ENCODE data around the gene TTLL5. TPM values are rescaled to one million over a fixed set of nuclear protein-coding genes. Genes with fewer than 3 reads are reported as not detected.

Gene TTLL5
- total and polyA plus RNA-seq, 2 of the 4 experiments (the other 2 are of a cell fraction), result 11.9 to 16.7 TPM

DNA sequence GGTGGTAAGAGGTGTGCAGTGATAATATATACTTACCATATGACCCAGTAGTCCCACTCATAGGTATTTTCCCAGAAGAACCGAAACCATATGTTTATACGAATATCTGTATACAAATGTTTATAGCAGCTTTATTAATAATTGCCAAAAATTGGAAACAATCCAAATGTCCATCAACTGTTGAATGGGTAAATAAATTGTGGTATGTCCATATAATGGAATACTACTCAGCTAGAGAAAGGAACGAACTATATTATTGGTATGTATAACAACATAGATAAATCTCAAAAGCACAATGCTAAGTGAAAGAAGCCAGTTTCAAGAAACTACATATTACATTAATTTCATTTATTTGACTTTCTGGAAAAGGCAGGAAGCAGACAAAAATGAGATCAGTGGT lies 66.1 kb downstream of the TTLL5 start:
- TF ChIP-seq, protein P1, sequence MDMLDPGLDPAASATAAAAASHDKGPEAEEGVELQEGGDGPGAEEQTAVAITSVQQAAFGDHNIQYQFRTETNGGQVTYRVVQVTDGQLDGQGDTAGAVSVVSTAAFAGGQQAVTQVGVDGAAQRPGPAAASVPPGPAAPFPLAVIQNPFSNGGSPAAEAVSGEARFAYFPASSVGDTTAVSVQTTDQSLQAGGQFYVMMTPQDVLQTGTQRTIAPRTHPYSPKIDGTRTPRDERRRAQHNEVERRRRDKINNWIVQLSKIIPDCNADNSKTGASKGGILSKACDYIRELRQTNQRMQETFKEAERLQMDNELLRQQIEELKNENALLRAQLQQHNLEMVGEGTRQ (IDR thresholded peaks at IDR 0.05; ENCODE audit: low read depth, low read length), result no peak
- no peak for TF ChIP-seq POLR2A (IDR thresholded peaks at IDR 0.05; ENCODE audit: low read depth, low read length)
- no peak for TF ChIP-seq MAFK (IDR thresholded peaks at IDR 0.05; ENCODE audit: low read depth, low read length)
- no peak for TF ChIP-seq RFX5 (IDR thresholded peaks at IDR 0.05; ENCODE audit: low read depth, low read length)
- no peak for TF ChIP-seq CHD1 (IDR thresholded peaks at IDR 0.05; ENCODE audit: low read depth, low read length)
- TF ChIP-seq MAZ (IDR thresholded peaks at IDR 0.05; ENCODE audit: borderline replicate concordance, low read depth, low read length), result no peak
- no peak for TF ChIP-seq BHLHE40 (IDR thresholded peaks at IDR 0.05; ENCODE audit: low read depth, low read length)
- no peak for TF ChIP-seq NFE2L2 (IDR thresholded peaks at IDR 0.05; ENCODE audit: low read depth, low read length)
- TF ChIP-seq, protein P2, sequence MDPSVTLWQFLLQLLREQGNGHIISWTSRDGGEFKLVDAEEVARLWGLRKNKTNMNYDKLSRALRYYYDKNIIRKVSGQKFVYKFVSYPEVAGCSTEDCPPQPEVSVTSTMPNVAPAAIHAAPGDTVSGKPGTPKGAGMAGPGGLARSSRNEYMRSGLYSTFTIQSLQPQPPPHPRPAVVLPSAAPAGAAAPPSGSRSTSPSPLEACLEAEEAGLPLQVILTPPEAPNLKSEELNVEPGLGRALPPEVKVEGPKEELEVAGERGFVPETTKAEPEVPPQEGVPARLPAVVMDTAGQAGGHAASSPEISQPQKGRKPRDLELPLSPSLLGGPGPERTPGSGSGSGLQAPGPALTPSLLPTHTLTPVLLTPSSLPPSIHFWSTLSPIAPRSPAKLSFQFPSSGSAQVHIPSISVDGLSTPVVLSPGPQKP (IDR thresholded peaks at IDR 0.05; ENCODE audit: borderline replicate concordance, low read depth, low read length), result no peak
- no peak for TF ChIP-seq MXI1 (IDR thresholded peaks at IDR 0.05; ENCODE audit: borderline replicate concordance, low read depth, low read length)
- TF ChIP-seq FOS (IDR thresholded peaks at IDR 0.05; ENCODE audit: low read depth, low read length), result no peak
- dilution Hi-C loops (cut with HindIII; ENCODE audit: low sequenced_read_pairs, unreplicated experiment) (no loop called here), in situ Hi-C loops (cut with MboI; ENCODE audit: low sequenced_read_pairs) (no loop called here), intact Hi-C loops (cut with micrococcal nuclease) (no loop called here)
- ChIA-PET POLR2A (ENCODE audit: unreplicated experiment) (no interaction called here), CTCF (interaction anchor here (1.5 kb wide), 1 partner anchor 11 kb away, joined by 5 read pairs; no protein-coding TSS in a partner anchor)
- no peak overlapping the region for H4K8ac ChIP-seq (ENCODE audit: low read depth in 2 of 2, low read length in 2 of 2)
- H3K18ac ChIP-seq (ENCODE audit: low read depth, low read length), result no peak overlapping the region
- no peak for ATAC-seq (ENCODE audit: low read depth)
- no peaks in the 10 kb centered on the region; the same call in 1 of the 2 replicates for H4K20me1 ChIP-seq (ENCODE audit: insufficient read depth, low read length)
- H3K23ac ChIP-seq (ENCODE audit: low read depth, low read length), result no peak overlapping the region
- H4K5ac ChIP-seq (ENCODE audit: low read depth, low read length), result no peak overlapping the region
- H2BK120ac ChIP-seq (ENCODE audit: low read depth, low read length), result no peak overlapping the region
- no peak for DNase-seq
- no peak overlapping the region for H3K4me3 ChIP-seq (ENCODE audit: insufficient read depth, low read depth, low read length)
- WGBS, 2 experiments (ENCODE audit: extremely low coverage in 2 of 2, insufficient read length in 1 of 2), result no CpG with 5 or more reads among the region's 3 CpGs
- no peak overlapping the region for H3K4ac ChIP-seq (ENCODE audit: low read depth, low read length)
- no peak overlapping the region for H4K91ac ChIP-seq (ENCODE audit: insufficient read depth, low read depth, low read length)
- no peak overlapping the region for H2AK5ac ChIP-seq (ENCODE audit: low read depth, low read length)
- no peak overlapping the region for H2BK15ac ChIP-seq (ENCODE audit: low read depth, low read length)
- no peak overlapping the region for H2BK20ac ChIP-seq (ENCODE audit: low read depth, low read length)
- H3K56ac ChIP-seq (ENCODE audit: extremely low read depth, insufficient read depth, low read length), result no peak overlapping the region
- H3K27ac ChIP-seq (ENCODE audit: insufficient read depth, low read length), result no peak overlapping the region
- H2BK5ac ChIP-seq (ENCODE audit: low read depth, low read length, poor library complexity, severe bottlenecking), result no peak overlapping the region
- H3K9me3 ChIP-seq (ENCODE audit: control insufficient read depth, insufficient read depth, low read length), result peaks cover 2% of the 10 kb centered on the region; the same call in 1 of the 2 replicates
- H3K4me1 ChIP-seq (ENCODE audit: control insufficient read depth, insufficient read depth, low read length), result no peaks in the 10 kb centered on the region
- no peaks in the 10 kb centered on the region for H3K9me1 ChIP-seq (ENCODE audit: insufficient read depth, low read length)
- no peak overlapping the region for H2AFZ ChIP-seq (replicated peaks; ENCODE audit: low read length, poor library complexity)
- no peak overlapping the region for H3K4me2 ChIP-seq (ENCODE audit: low read depth, low read length)
- no peak overlapping the region for H3K9ac ChIP-seq (ENCODE audit: low read depth, low read length)
- peaks cover 6% of the 10 kb centered on the region for H3K36me3 ChIP-seq (ENCODE audit: control insufficient read depth, insufficient read depth, low read length)
- no peak overlapping the region for H3K14ac ChIP-seq (replicated peaks; ENCODE audit: low read depth, low read length)
- no TSS peak for BruUV-seq (replicated peaks)
- no peaks in the 10 kb centered on the region for H3K27me3 ChIP-seq (ENCODE audit: control insufficient read depth, insufficient read depth, low read length)
- H3K79me1 ChIP-seq (ENCODE audit: low read depth in 1 of 2, low read length in 2 of 2), result no peaks in the 10 kb centered on the region
- H2AK9ac ChIP-seq (replicated peaks; ENCODE audit: low read depth, low read length, poor library complexity), result no peak overlapping the region
